Choroid plexus epithelial cell (primary cell): Measurements from ENCODE around the gene TXLNA.
A peak's percentile ranks its signal among the peaks of the same experiment; 100 is the strongest.

ENCODE experiments used
- DNase-seq: peaks from one replicate; pipeline ENCODE4 v3.0.0-alpha.2; 2010; ENCODE audit warnings: low read depth
- H3K4me3 ChIP-seq: 2 replicates; pipeline ENCODE4 v1.5.1; 2011; ENCODE audit warnings: low read depth, mild to moderate bottlenecking, control low read depth, low read length, moderate library complexity
- CTCF ChIP-seq: conservative IDR thresholded peaks from 2 replicates; pipeline ENCODE4 v1.5.1; 2011; ENCODE audit warnings: low read depth, mild to moderate bottlenecking, control low read depth, inconsistent platforms, low read length, moderate library complexity

Gene TXLNA

GRCh38 chr1:32200226-32201010 lies 20.9 kb downstream of the TXLNA start, which contains the start of gene CCDC28B:
CCDC28B (plus strand) TSS chr1:32200595; CDS start chr1:32201936, 1,341 bp downstream.
- H3K4me3 ChIP-seq, result peak within 1 kb of the TSS; percentile 72
- TF ChIP-seq CTCF, result no peak
- DNase-seq, result peak; percentile 77

- TF ChIP-seq CTCF, result no peak
- peak; percentile 72 for DNase-seq
- H3K4me3 ChIP-seq, result peak overlapping the region; percentile 72
These were observed 21.8 kb downstream of the TXLNA start for GRCh38 chr1:32201011-32201855.

DNA sequence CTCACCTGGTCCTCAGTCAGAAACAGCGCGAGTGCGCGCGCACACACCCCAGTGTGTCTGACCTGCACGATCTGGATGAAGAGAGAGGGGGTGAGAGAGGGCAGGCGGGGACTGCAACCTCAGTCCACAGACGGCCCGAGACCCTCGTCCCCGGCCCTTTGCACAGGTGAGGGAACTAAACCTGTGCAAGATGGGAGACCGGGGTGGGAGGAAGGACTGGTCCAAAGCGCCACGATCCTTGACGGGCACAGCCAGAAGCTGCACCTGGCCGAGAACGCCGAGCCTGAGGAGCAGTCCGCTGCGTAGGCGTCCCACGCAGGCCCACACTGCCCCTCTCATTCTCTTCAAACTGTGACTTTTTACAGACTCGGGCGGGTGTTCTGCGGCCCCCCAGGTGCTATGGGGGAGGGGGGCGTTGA lies 25.5 kb downstream of the TXLNA start:
- no peak for DNase-seq
- H3K4me3 ChIP-seq, result peak overlapping the region; percentile 76
- no peak for TF ChIP-seq CTCF

DNA sequence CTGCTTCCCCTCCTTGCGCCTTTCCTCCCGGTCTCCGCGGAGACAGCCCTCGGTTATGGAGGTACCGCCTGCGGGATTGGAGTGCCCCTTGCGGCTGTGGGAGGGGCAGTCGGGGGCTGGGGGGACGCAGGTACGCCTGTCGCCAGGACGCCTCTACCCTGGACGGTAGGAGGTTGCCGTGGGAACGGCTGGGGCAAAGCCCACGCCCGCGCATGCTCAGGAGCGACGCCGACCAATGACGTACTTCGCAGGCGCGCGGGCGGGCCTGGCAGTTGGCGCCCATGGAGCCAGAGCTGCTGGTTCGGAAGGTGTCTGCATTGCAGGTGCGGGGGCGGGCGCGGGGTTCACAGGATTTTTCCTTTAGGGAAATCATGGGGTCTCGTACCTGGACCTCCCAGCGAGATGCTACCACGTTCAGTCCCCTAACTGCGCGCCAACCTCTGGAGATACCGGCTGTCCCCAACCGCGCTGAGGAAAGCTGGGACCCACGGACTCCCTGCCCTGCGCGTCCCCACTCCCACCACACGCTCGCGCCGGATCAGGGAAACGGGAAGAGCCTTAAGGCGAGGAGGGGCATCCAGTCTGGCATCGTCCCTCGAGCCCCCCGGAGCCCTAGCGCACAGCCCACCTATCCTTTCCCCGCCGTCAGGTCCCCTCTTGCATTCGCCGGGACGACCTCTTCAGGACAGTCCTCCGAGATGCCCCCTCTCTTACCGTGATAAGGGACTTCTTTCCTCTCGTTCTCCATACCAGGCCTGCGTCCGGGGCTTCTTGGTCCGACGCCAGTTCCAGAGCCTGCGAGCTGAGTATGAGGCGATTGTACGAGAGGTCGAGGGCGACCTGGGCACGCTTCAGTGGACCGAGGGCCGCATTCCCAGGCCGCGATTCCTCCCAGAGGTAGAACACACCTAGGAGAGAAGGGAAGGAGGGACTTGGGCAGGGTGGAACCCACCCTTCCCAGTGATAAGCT lies 26.2 kb downstream of the TXLNA start, which contains the start of gene IQCC:
IQCC (plus strand) TSS at position 271 of the 970 bp plus-strand sequence; CDS start at position 282, 11 bp downstream.
- peak; percentile 81 for DNase-seq
- H3K4me3 ChIP-seq, result peak within 1 kb of the TSS; percentile 76
- no peak for TF ChIP-seq CTCF

DNA sequence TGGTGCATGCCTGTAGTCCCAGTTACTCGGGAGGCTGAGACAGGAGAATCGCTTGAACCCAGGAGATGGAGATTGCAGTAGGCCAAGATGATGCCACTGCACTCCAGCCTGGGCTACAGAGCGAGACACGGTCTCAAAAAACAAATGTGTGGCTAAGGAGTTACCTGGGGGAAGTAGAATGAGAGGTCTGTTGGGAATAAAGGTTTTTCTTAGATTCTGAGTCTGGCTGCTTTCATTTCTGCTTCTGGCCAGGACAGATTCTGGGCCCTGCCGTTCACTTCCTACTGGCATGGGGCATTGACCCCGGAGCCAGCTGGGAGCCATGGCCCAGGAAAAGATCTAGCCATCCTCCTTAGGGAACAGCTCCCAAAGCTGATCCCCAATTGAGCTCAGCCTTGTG lies 29.0 kb downstream of the TXLNA start:
- no peak for DNase-seq
- TF ChIP-seq CTCF, result no peak
- H3K4me3 ChIP-seq, result no peak overlapping the region

GRCh38 chr1:32208891-32209328 lies 29.4 kb downstream of the TXLNA start, which contains the start of gene DCDC2B:
DCDC2B (plus strand) TSS chr1:32209089; CDS start chr1:32209094, 5 bp downstream.
- TF ChIP-seq CTCF, result no peak
- DNase-seq, result peak; percentile 59
- no peak within 1 kb of the TSS for H3K4me3 ChIP-seq
